H9 (cell line): ENCODE data around the gene TUFT1. TPM values are rescaled to one million over a fixed set of nuclear protein-coding genes. Genes with fewer than 3 reads are reported as not detected.

Source experiments
- DNase-seq: peaks from one replicate; pipeline ENCODE4 v3.0.0-alpha.2; 2017
- H2AFZ ChIP-seq: one replicate; pipeline ENCODE4 v1.6.1; 2013; ENCODE audit warnings: mild to moderate bottlenecking, low read length, control low read depth, moderate library complexity
- H2AK5ac ChIP-seq: 2 replicates; pipeline ENCODE4 v1.6.1; 2013; ENCODE audit warnings: low read length, control low read depth, mixed read lengths; ENCODE audit not compliant: insufficient read length
- H2BK120ac ChIP-seq: one replicate; pipeline ENCODE4 v1.6.1; 2013; ENCODE audit warnings: low read depth, mild to moderate bottlenecking, low read length, control low read depth, inconsistent platforms; ENCODE audit not compliant: poor library complexity, severe bottlenecking
- H2BK12ac ChIP-seq: 2 replicates; pipeline ENCODE4 v1.6.1; 2013; ENCODE audit warnings: low read length, control low read depth, mixed read lengths, low read depth; ENCODE audit not compliant: insufficient read length
- H2BK15ac ChIP-seq: 2 replicates; pipeline ENCODE4 v1.6.1; 2013; ENCODE audit warnings: low read depth, low read length, control low read depth
- H2BK20ac ChIP-seq: one replicate; pipeline ENCODE4 v1.6.1; 2013; ENCODE audit warnings: low read depth, mild to moderate bottlenecking, low read length, control low read depth, inconsistent platforms; ENCODE audit not compliant: poor library complexity, severe bottlenecking
- H2BK5ac ChIP-seq: 2 replicates; pipeline ENCODE4 v1.6.1; 2013; ENCODE audit warnings: low read length, control low read depth, mixed read lengths; ENCODE audit not compliant: insufficient read length
- H3K14ac ChIP-seq: 2 replicates; pipeline ENCODE4 v1.6.1; 2013; ENCODE audit warnings: low read length, control low read depth; ENCODE audit not compliant: insufficient read depth
- H3K18ac ChIP-seq: 2 replicates; pipeline ENCODE4 v1.6.1; 2013; ENCODE audit warnings: low read depth, mild to moderate bottlenecking, mixed read lengths, low read length, control low read depth; ENCODE audit not compliant: insufficient read length
- H3K23ac ChIP-seq: 2 replicates; pipeline ENCODE4 v1.6.1; 2013; ENCODE audit warnings: low read length, control low read depth, mixed read lengths, low read depth; ENCODE audit not compliant: insufficient read length
- H3K23me2 ChIP-seq: 2 replicates; pipeline ENCODE4 v1.6.1; 2013; ENCODE audit warnings: low read depth, mild to moderate bottlenecking, mixed read lengths, low read length, control low read depth; ENCODE audit not compliant: insufficient read length, poor library complexity, severe bottlenecking
- H3K27ac ChIP-seq: 2 replicates; pipeline ENCODE4 v1.5.1; 2013; ENCODE audit warnings: low read length, control low read depth, mixed read lengths, low read depth; ENCODE audit not compliant: insufficient read length
- H3K27me3 ChIP-seq: 2 replicates; pipeline ENCODE4 v1.6.1; 2013; ENCODE audit warnings: low read length, control low read depth, inconsistent platforms; ENCODE audit not compliant: insufficient read depth
- H3K4ac ChIP-seq: 2 replicates; pipeline ENCODE4 v1.6.1; 2013; ENCODE audit warnings: low read depth, mild to moderate bottlenecking, control low read depth, inconsistent platforms, low read length, moderate library complexity
- H3K4me1 ChIP-seq: 2 replicates; pipeline ENCODE4 v1.6.1; 2013; ENCODE audit warnings: low read length, control low read depth, inconsistent platforms; ENCODE audit not compliant: insufficient read depth
- H3K4me2 ChIP-seq: 2 replicates; pipeline ENCODE4 v1.6.1; 2013; ENCODE audit warnings: low read length, control low read depth, mixed read lengths; ENCODE audit not compliant: insufficient read length, insufficient read depth
- H3K56ac ChIP-seq: 2 replicates; pipeline ENCODE4 v1.6.1; 2013; ENCODE audit warnings: low read depth, mild to moderate bottlenecking, mixed read lengths, low read length, control low read depth; ENCODE audit not compliant: insufficient read length
- H3K79me1 ChIP-seq: 2 replicates; pipeline ENCODE4 v1.6.1; 2013; ENCODE audit warnings: low read depth, mild to moderate bottlenecking, moderate library complexity, low read length, control low read depth, inconsistent platforms; ENCODE audit not compliant: insufficient read depth, poor library complexity, severe bottlenecking
- H3K79me2 ChIP-seq: 2 replicates; pipeline ENCODE4 v1.6.1; 2013; ENCODE audit warnings: low read length, control low read depth, inconsistent platforms; ENCODE audit not compliant: insufficient read depth
- H3K9ac ChIP-seq: 2 replicates; pipeline ENCODE4 v1.6.1; 2013; ENCODE audit warnings: low read length, control low read depth, mixed read lengths; ENCODE audit not compliant: insufficient read length; ENCODE audit errors: extremely low read depth
- H3K9me3 ChIP-seq: one replicate; pipeline ENCODE4 v1.6.1; 2013; ENCODE audit warnings: low read depth, low read length, inconsistent platforms; ENCODE audit not compliant: control insufficient read depth
- H3T11ph ChIP-seq: one replicate; pipeline ENCODE4 v1.6.1; 2013; ENCODE audit warnings: mild to moderate bottlenecking, low read length, control low read depth, inconsistent platforms
- H4K20me1 ChIP-seq: one replicate; pipeline ENCODE4 v1.6.1; 2013; ENCODE audit not compliant: control insufficient read depth, insufficient read length, insufficient read depth
- H4K5ac ChIP-seq: 2 replicates; pipeline ENCODE4 v1.6.1; 2013; ENCODE audit warnings: low read depth, mild to moderate bottlenecking, mixed read lengths, low read length, control low read depth; ENCODE audit not compliant: insufficient read length
- H4K8ac ChIP-seq: replicated peaks from 2 replicates; pipeline ENCODE4 v1.6.1; 2013; ENCODE audit warnings: low read length, control low read depth, mixed read lengths, low read depth; ENCODE audit not compliant: insufficient read length
- H4K91ac ChIP-seq: 2 replicates; pipeline ENCODE4 v1.6.1; 2013; ENCODE audit warnings: low read depth, mild to moderate bottlenecking, moderate library complexity, mixed read lengths, low read length, control low read depth; ENCODE audit not compliant: insufficient read length
- H3K27ac Mint-ChIP-seq, 3 experiments: 2 replicates in 2 of 3; 3 replicates in 1 of 3; pipeline ENCODE4 v1.8.0; 2020 to 2021; ENCODE audit warnings: mixed read lengths in 3 of 3, mild to moderate bottlenecking in 1 of 3, moderate library complexity in 1 of 3
- H3K27me3 Mint-ChIP-seq: 2 replicates; pipeline ENCODE4 v1.8.0; 2021; ENCODE audit warnings: low read depth, mild to moderate bottlenecking, moderate library complexity, mixed read lengths
- H3K36me3 Mint-ChIP-seq, 3 experiments: 2 replicates in 2 of 3; 3 replicates in 1 of 3; pipeline ENCODE4 v1.8.0; 2020 to 2021; ENCODE audit warnings: low read depth in 3 of 3, mixed read lengths in 3 of 3; ENCODE audit not compliant: insufficient read depth in 1 of 3
- H3K4me1 Mint-ChIP-seq, 2 experiments: 2 replicates each; pipeline ENCODE4 v1.8.0; 2020; ENCODE audit warnings: mixed read lengths in 2 of 2
- H3K4me3 Mint-ChIP-seq, 2 experiments: 2 replicates in 1 of 2; 3 replicates in 1 of 2; pipeline ENCODE4 v1.8.0; 2020 to 2021; ENCODE audit warnings: mild to moderate bottlenecking in 2 of 2, mixed read lengths in 2 of 2, moderate library complexity in 1 of 2
- H3K9me3 Mint-ChIP-seq, 2 experiments: 2 replicates in 1 of 2; 3 replicates in 1 of 2; pipeline ENCODE4 v1.8.0; 2020; ENCODE audit warnings: mild to moderate bottlenecking in 2 of 2, mixed read lengths in 2 of 2, moderate library complexity in 1 of 2
- CTCF ChIP-seq: fragments of 200-600 bp; sonication (generic); conservative IDR thresholded peaks from 3 replicates; pipeline ENCODE4 v1.8.0; 2021; ENCODE audit warnings: antibody characterized with exemption, mild to moderate bottlenecking
- WGBS: extraction: QIAGEN DNeasy Blood & Tissue Kit; methylation state at CpG from one replicate; pipeline ENCODE4 v1.1.7; 2013; ENCODE audit warnings: missing lambda C conversion rate, low lambda C conversion rate, mixed read lengths; ENCODE audit not compliant: insufficient read length; ENCODE audit errors: extremely low coverage; 5-methylcytosine and 5-hydroxymethylcytosine counted together
- total RNA-seq: library from RNA; stranded (reverse); gene quantifications from 2 replicates; pipeline ENCODE4 v1.2.1, GENCODE V29; 2021

Gene TUFT1
- total RNA-seq, 1 experiment from 2014 or later = 6.2 TPM

GRCh38 chr1:151495316-151495715 lies 44.8 kb upstream of the TUFT1 start:
- no CpG with 5 or more reads among the region's 1 CpG for WGBS

More at GRCh38 chr1:151495316-151495715, 44.8 kb upstream of the TUFT1 start:
- Histone ChIP-seq H3K14ac (no peak overlapping the region), H3T11ph (peak overlapping the region; percentile 12), H3K9me3 (no peaks in the 10 kb centered on the region), H4K8ac (no peak overlapping the region), H3K18ac (no peak overlapping the region), H3K79me1 (no peaks in the 10 kb centered on the region), H3K56ac (no peak overlapping the region), H2BK5ac (no peak overlapping the region), H2BK12ac (no peak overlapping the region), H4K5ac (no peak overlapping the region), H3K4me1 (no peaks in the 10 kb centered on the region), H3K27ac (no peak overlapping the region), H3K23me2 (no peaks in the 10 kb centered on the region), H2BK20ac (no peak overlapping the region), H3K27me3 (no peaks in the 10 kb centered on the region), H3K4me2 (no peak overlapping the region), H4K20me1 (no peaks in the 10 kb centered on the region), H2AFZ (no peak overlapping the region), H2AK5ac (no peak overlapping the region), H3K9ac (no peak overlapping the region), H3K23ac (no peak overlapping the region), H3K4ac (no peak overlapping the region), H2BK15ac (no peak overlapping the region), H3K79me2 (no peaks in the 10 kb centered on the region), H4K91ac (no peak overlapping the region), H2BK120ac (no peak overlapping the region)
- H3K27ac Mint-ChIP-seq = 0 out of 7 replicates have a peak overlapping the region, but pooled peaks of 1 of the 3 experiments have one; percentile 39
- DNase-seq = no peak
- no peak overlapping the region for H3K4me3 Mint-ChIP-seq
- H3K4me1 Mint-ChIP-seq = peaks cover 4 to 6% of the 10 kb centered on the region in 2 experiments; a peak in 3 of 4 replicates
- peaks cover 3% of the 10 kb centered on the region; the same call in 1 of the 2 replicates for H3K27me3 Mint-ChIP-seq
- no peaks in the 10 kb centered on the region for H3K36me3 Mint-ChIP-seq
- no peaks in the 10 kb centered on the region; a peak in 1 of 5 replicates for H3K9me3 Mint-ChIP-seq
- TF ChIP-seq CTCF = no peak
